GM12878 (cell line): ENCODE measurements around the gene ODAD2. TPM values are rescaled to one million over a fixed set of nuclear protein-coding genes. Genes with fewer than 3 reads are reported as not detected.

ENCODE experiments used
- ATAC-seq: fragments of 200-7000 bp; cut with Tn5 transposase; 3 replicates; pipeline ENCODE4 v1.9.1; 2020; ENCODE audit warnings: mild to moderate bottlenecking, moderate library complexity
- BruUV-seq: library from RNA; stranded (reverse); fragments of 400-500 nt; replicated peaks from 2 replicates; lab custom pipeline; 2021; lab: Mats Ljungman, UMichigan
- CTCF ChIA-PET: fragments of 300-600 bp; sonication (Branson Sonifier 250); formaldehyde crosslinking; extraction: SDS; loops from one replicate; lab custom pipeline; 2021; ENCODE audit warnings: inconsistent platforms; lab: Yijun Ruan, JAX
- POLR2A ChIA-PET: fragments of 350-600 bp; formaldehyde crosslinking; extraction: SDS; loops from one replicate; lab custom pipeline; 2021; ENCODE audit warnings: inconsistent platforms; lab: Charles Lee
- RAD21 ChIA-PET: fragments of 300-600 bp; sonication (Branson Sonifier 250); formaldehyde crosslinking; loops from one replicate; lab custom pipeline; 2023; ENCODE audit warnings: antibody characterized with exemption; ENCODE audit not compliant: unreplicated experiment; lab: Charles Lee
- SMC1A ChIA-PET: fragments of 300-600 bp; sonication (Branson Sonifier 250); formaldehyde crosslinking; loops from one replicate; lab custom pipeline; 2023; ENCODE audit not compliant: unreplicated experiment, uncharacterized antibody; lab: Charles Lee
- DNase-seq: peaks from one replicate; pipeline ENCODE4 v3.0.0-alpha.2; 2011; ENCODE audit warnings: low read depth, low spot score
- FAIRE-seq: peaks from 3 replicates; lab custom pipeline; 2011; peaks lifted over from hg19 to GRCh38; lab: Jason Lieb, UNC
- H2AFZ ChIP-seq: 2 replicates; pipeline ENCODE4 v1.6.0; 2011; ENCODE audit warnings: low read depth, low read length, control low read depth; ENCODE audit not compliant: control insufficient read depth
- H3K27ac ChIP-seq: 2 replicates; pipeline ENCODE4 v1.5.1; 2011; ENCODE audit warnings: control low read depth; ENCODE audit not compliant: control insufficient read depth, insufficient read depth
- H3K27me3 ChIP-seq, 2 experiments: replicated peaks in 1 of 2; 2 replicates each; pipeline versions ENCODE4 v1.6.0 to v1.6.1; 2011; ENCODE audit warnings: low read length in 1 of 2; ENCODE audit not compliant: control insufficient read depth in 2 of 2, insufficient read depth in 2 of 2
- H3K36me3 ChIP-seq, 2 experiments: 2 replicates each; pipeline ENCODE4 v1.5.1; 2011; ENCODE audit warnings: low read length in 1 of 2; ENCODE audit not compliant: control insufficient read depth in 2 of 2, insufficient read depth in 2 of 2
- H3K4me1 ChIP-seq: 2 replicates; pipeline ENCODE4 v1.6.1; 2011; ENCODE audit warnings: mild to moderate bottlenecking, low read length, moderate library complexity, mixed read lengths; ENCODE audit not compliant: control insufficient read depth, insufficient read depth
- H3K4me2 ChIP-seq: 2 replicates; pipeline ENCODE4 v1.6.0; 2011; ENCODE audit warnings: control low read depth; ENCODE audit not compliant: control insufficient read depth, insufficient read depth
- H3K4me3 ChIP-seq: fragments of 200-600 bp; sonication (generic); 2 replicates; pipeline ENCODE4 v1.5.1; 2016
- H3K79me2 ChIP-seq: 2 replicates; pipeline ENCODE4 v1.6.0; 2011; ENCODE audit warnings: low read length; ENCODE audit not compliant: control insufficient read depth, insufficient read depth
- H3K9ac ChIP-seq: 2 replicates; pipeline ENCODE4 v1.8.0; 2011; ENCODE audit warnings: low read length, control low read depth, mixed read lengths; ENCODE audit not compliant: control insufficient read depth, insufficient read depth
- H3K9me3 ChIP-seq: replicated peaks from 3 replicates; pipeline ENCODE4 v1.5.1; 2011; ENCODE audit warnings: mild to moderate bottlenecking, low read length; ENCODE audit not compliant: control insufficient read depth, insufficient read depth
- H4K20me1 ChIP-seq: 2 replicates; pipeline ENCODE4 v1.6.0; 2011; ENCODE audit not compliant: control insufficient read depth, insufficient read depth
- IRF3 ChIP-seq: fragments of 450-650 bp; IDR thresholded peaks from 2 replicates; pipeline ENCODE4 v1.6.1; 2014; ENCODE audit warnings: mild to moderate bottlenecking
- NKRF ChIP-seq: fragments of 450-650 bp; conservative IDR thresholded peaks from 2 replicates; pipeline ENCODE4 v1.6.1; 2017; ENCODE audit warnings: mild to moderate bottlenecking, moderate library complexity
- SPI1 ChIP-seq: IDR thresholded peaks from 2 replicates; pipeline ENCODE4 v1.6.1; 2011; ENCODE audit warnings: low read depth, mild to moderate bottlenecking, low read length, moderate library complexity, borderline replicate concordance; ENCODE audit not compliant: insufficient read depth
- WGBS: methylation state at CpG from one replicate; pipeline ENCODE4 v1.1.6; 2016; ENCODE audit warnings: low lambda C conversion rate; ENCODE audit not compliant: insufficient replicate concordance, insufficient coverage; ENCODE audit errors: missing lambda C conversion rate; 5-methylcytosine and 5-hydroxymethylcytosine counted together
- in situ Hi-C: fragments of 300-500 bp; cut with MboI; formaldehyde crosslinking; loops from 9 replicates; pipeline ENCODE4 v1.14.3; 2018; ENCODE audit warnings: mixed read lengths
- intact Hi-C: fragments of 100-400 bp; cut with micrococcal nuclease; formaldehyde crosslinking; loops from one replicate; pipeline ENCODE4 v1.14.2; 2022; ENCODE audit not compliant: unreplicated experiment
- polyA plus RNA-seq, 11 experiments: library from polyadenylated mRNA; depleted of rRNA in 4 of 11; unstranded in 6 of 11; stranded (reverse) in 5 of 11; fragments of >200 nt; fragmentation: Nextera tagmentation in 4 of 11; fragmentation: Illumina TruSeq in 1 of 11; extraction: Ambion mirVana in 4 of 11; extraction: Trizol in 1 of 11; gene quantifications; 1 replicate in 1 of 11; 2 replicates in 10 of 11; pipeline versions ENCODE4 v1.2.1 to v1.2.3, GENCODE V29; 2011 to 2016; ENCODE audit warnings: inconsistent platforms in 2 of 11, missing spikeins in 2 of 11, low read depth in 1 of 11
- total RNA-seq, 4 experiments: library from RNA; depleted of rRNA in 3 of 4; stranded (reverse); fragments of >200 nt in 3 of 4; fragmentation: Illumina TruSeq in 1 of 4; extraction: Trizol in 1 of 4; gene quantifications; 2 replicates each; pipeline versions ENCODE4 v1.2.1 to v1.2.3, GENCODE V29; 2013 to 2021

The ODAD2 gene
- total and polyA plus RNA-seq, 10 of the 15 experiments (the other 5 are each of a cell fraction or from before 2014, with no cell fraction given), result not detected

DNA sequence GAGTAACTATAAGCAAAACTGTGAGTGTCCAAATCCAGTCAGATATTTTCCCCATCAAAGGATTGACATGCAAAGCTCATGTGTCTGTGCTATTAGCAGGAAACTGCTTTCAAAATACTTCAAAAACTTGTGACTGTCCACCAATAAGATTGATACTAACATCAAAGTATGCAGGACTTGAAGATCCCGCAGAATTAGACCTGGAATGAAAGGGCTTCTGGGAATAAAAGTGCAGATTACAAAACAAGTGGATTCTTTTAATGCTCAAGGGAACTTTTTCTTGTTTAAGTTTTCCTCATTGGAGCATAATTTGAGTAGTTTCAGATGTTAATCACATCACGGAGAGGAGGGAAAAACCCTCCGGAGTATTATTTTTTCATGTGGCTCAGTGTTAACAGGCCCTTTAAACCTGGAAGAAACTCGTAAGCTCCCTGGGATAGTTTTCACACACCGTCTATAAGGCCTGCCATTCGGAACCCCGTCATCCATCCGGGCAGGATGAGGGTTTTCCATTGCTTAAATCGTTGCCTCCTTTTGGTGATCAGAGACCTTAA is 219.3 kb downstream of the ODAD2 start:
- no peak overlapping the region for H3K9ac ChIP-seq
- H4K20me1 ChIP-seq, result no peaks in the 10 kb centered on the region
- intact Hi-C loops, result loop anchor here (5.0 kb wide), 1 partner anchor 603 kb away; no protein-coding TSS in a partner anchor
- SMC1A ChIA-PET, result no interaction called here
- TF ChIP-seq IRF3 (no peak), SPI1 (no peak), NKRF (no peak)
- TF ChIP-seq, all 136 proteins: peak for 0
- Histone ChIP-seq H2AFZ (no peak overlapping the region), H3K4me3 (no peak overlapping the region), H3K9me3 (no peaks in the 10 kb centered on the region; the same call in 2 of the 3 replicates), H3K79me2 (no peaks in the 10 kb centered on the region), H3K36me3 (no peaks in the 10 kb centered on the region), H3K27ac (no peak overlapping the region), H3K4me2 (no peak overlapping the region), H3K4me1 (no peaks in the 10 kb centered on the region), H3K27me3 (no peaks in the 10 kb centered on the region)
- ATAC-seq (no peak), DNase-seq (no peak), FAIRE-seq (no peak)
- no TSS peak for BruUV-seq
- POLR2A ChIA-PET, result no interaction called here
- in situ Hi-C loops, result no loop called here
- 19% methylated on average over 9 of the region's 9 CpGs for WGBS
- CTCF ChIA-PET, result no interaction called here
- RAD21 ChIA-PET, result no interaction called here
